SU-DHL-6 (cell line): ENCODE data around the gene C5orf58.

Experiments used
- H2AFZ ChIP-seq: fragments of 200-600 bp; sonication (generic); 2 replicates; pipeline ENCODE4 v1.6.1; 2014; ENCODE audit warnings: low read depth, mild to moderate bottlenecking, moderate library complexity, mixed read lengths, antibody characterized with exemption, low read length; ENCODE audit not compliant: severe bottlenecking
- H3F3A ChIP-seq: fragments of 200-600 bp; shearing (Covaris generic); 2 replicates; pipeline ENCODE4 v1.6.0; 2016; ENCODE audit warnings: antibody characterized with exemption, mild to moderate bottlenecking; ENCODE audit not compliant: insufficient read depth
- H3K27ac ChIP-seq: fragments of 200-600 bp; sonication (generic); 2 replicates; pipeline ENCODE4 v1.5.1; 2016; ENCODE audit warnings: low read depth, mild to moderate bottlenecking, low read length, moderate library complexity, mixed read lengths
- H3K27me3 ChIP-seq: fragments of 200-600 bp; sonication (generic), shearing (Covaris generic); 2 replicates; pipeline ENCODE4 v1.6.0; 2014; ENCODE audit warnings: mild to moderate bottlenecking, low read length
- H3K36me3 ChIP-seq: fragments of 200-600 bp; sonication (generic); 2 replicates; pipeline ENCODE4 v1.6.1; 2014; ENCODE audit warnings: mild to moderate bottlenecking, low read length, mixed read lengths
- H3K4me2 ChIP-seq: fragments of 300-600, 200-600 bp; shearing (Covaris generic), sonication (generic); 2 replicates; pipeline ENCODE4 v1.6.0; 2014; ENCODE audit warnings: low read length, low read depth, mild to moderate bottlenecking; ENCODE audit not compliant: poor library complexity, severe bottlenecking
- H3K4me3 ChIP-seq: fragments of 200-600 bp; sonication (generic); 2 replicates; pipeline ENCODE4 v1.5.1; 2014; ENCODE audit warnings: antibody characterized with exemption, low read length, mild to moderate bottlenecking, mixed read lengths; ENCODE audit not compliant: insufficient read depth, poor library complexity, severe bottlenecking
- H3K79me2 ChIP-seq: fragments of 200-600 bp; sonication (generic); 2 replicates; pipeline ENCODE4 v1.6.1; 2014; ENCODE audit warnings: mild to moderate bottlenecking, low read length, moderate library complexity; ENCODE audit not compliant: insufficient read depth
- H3K9ac ChIP-seq: fragments of 200-600 bp; sonication (generic); 2 replicates; pipeline ENCODE4 v1.7.0; 2014; ENCODE audit warnings: mild to moderate bottlenecking, low read length
- H3K9me2 ChIP-seq: fragments of 200-600 bp; sonication (generic); replicated peaks from 2 replicates; pipeline ENCODE4 v1.6.1; 2014; ENCODE audit warnings: low read length; ENCODE audit not compliant: insufficient read depth
- H3K9me3 ChIP-seq: fragments of 200-600 bp; sonication (generic); 2 replicates; pipeline ENCODE4 v1.6.1; 2014; ENCODE audit warnings: low read length, mixed read lengths; ENCODE audit not compliant: insufficient read depth
- H4K20me1 ChIP-seq: fragments of 200-600 bp; sonication (generic); 2 replicates; pipeline ENCODE4 v1.6.1; 2014; ENCODE audit warnings: low read depth, mild to moderate bottlenecking, antibody characterized with exemption, low read length, moderate library complexity, mixed read lengths
- CTCF ChIP-seq: fragments of 200-600 bp; sonication (generic); IDR thresholded peaks from one replicate; pipeline ENCODE4 v1.5.1; 2017; ENCODE audit warnings: antibody characterized with exemption, mild to moderate bottlenecking, low read length, moderate library complexity; ENCODE audit not compliant: insufficient read depth, poor library complexity, severe bottlenecking
- EZH2phosphoT487 ChIP-seq: fragments of 200-600 bp; sonication (generic), shearing (Covaris generic); conservative IDR thresholded peaks from 2 replicates; pipeline ENCODE4 v1.6.1; 2018; ENCODE audit warnings: mild to moderate bottlenecking, antibody characterized with exemption, low read length, moderate library complexity, mixed read lengths

Gene C5orf58

GRCh38 chr5:170257370-170257769 lies 24.6 kb downstream of the C5orf58 start:
- Histone ChIP-seq H3F3A (no peaks in the 10 kb centered on the region), H3K4me2 (no peak overlapping the region), H3K36me3 (no peaks in the 10 kb centered on the region), H3K9ac (no peak overlapping the region), H3K27me3 (no peaks in the 10 kb centered on the region), H3K27ac (no peak overlapping the region), H3K9me2 (no peaks in the 10 kb centered on the region), H3K79me2 (no peaks in the 10 kb centered on the region), H4K20me1 (no peaks in the 10 kb centered on the region), H3K9me3 (no peaks in the 10 kb centered on the region), H2AFZ (no peak overlapping the region), H3K4me3 (no peak overlapping the region)
- no peak for TF ChIP-seq CTCF
- no peak for TF ChIP-seq EZH2phosphoT487

- H2AFZ ChIP-seq, result no peak overlapping the region
- H3F3A ChIP-seq, result no peaks in the 10 kb centered on the region
- H3K9ac ChIP-seq, result no peak overlapping the region
- no peaks in the 10 kb centered on the region for H3K9me2 ChIP-seq
- no peaks in the 10 kb centered on the region for H3K27me3 ChIP-seq
- H3K4me2 ChIP-seq, result no peak overlapping the region
- H4K20me1 ChIP-seq, result no peaks in the 10 kb centered on the region
- no peaks in the 10 kb centered on the region for H3K79me2 ChIP-seq
- H3K36me3 ChIP-seq, result no peaks in the 10 kb centered on the region
- no peak overlapping the region for H3K4me3 ChIP-seq
- H3K9me3 ChIP-seq, result no peaks in the 10 kb centered on the region
- H3K27ac ChIP-seq, result no peak overlapping the region
- TF ChIP-seq CTCF (no peak), EZH2phosphoT487 (no peak)
Observed at GRCh38 chr5:170261528-170262043, 28.8 kb downstream of the C5orf58 start.

GRCh38 chr5:170262061-170263045 lies 29.6 kb downstream of the C5orf58 start:
- Histone ChIP-seq H2AFZ (no peak overlapping the region), H3F3A (no peaks in the 10 kb centered on the region), H3K36me3 (no peaks in the 10 kb centered on the region), H3K4me2 (no peak overlapping the region), H3K79me2 (no peaks in the 10 kb centered on the region), H3K9me3 (no peaks in the 10 kb centered on the region), H3K4me3 (no peak overlapping the region), H3K9ac (no peak overlapping the region), H3K27me3 (no peaks in the 10 kb centered on the region), H3K27ac (no peak overlapping the region), H4K20me1 (no peaks in the 10 kb centered on the region), H3K9me2 (no peaks in the 10 kb centered on the region)
- no peak for TF ChIP-seq CTCF
- TF ChIP-seq EZH2phosphoT487, result no peak
